Neural cell (in vitro differentiated cells): ENCODE results near the gene VIT.

ENCODE experiments used
- CTCF ChIP-seq: fragments of 450-650 bp; IDR thresholded peaks from 2 replicates; pipeline ENCODE4 v1.5.1; 2014; ENCODE audit warnings: antibody characterized with exemption, mild to moderate bottlenecking, moderate library complexity; ENCODE audit not compliant: poor library complexity, severe bottlenecking
- EP300 ChIP-seq: fragments of 450-650 bp; conservative IDR thresholded peaks from 2 replicates; pipeline ENCODE4 v1.6.1; 2014; ENCODE audit warnings: antibody characterized with exemption, mild to moderate bottlenecking, moderate library complexity; ENCODE audit not compliant: poor library complexity, severe bottlenecking
- EZH2 ChIP-seq: fragments of 200-600, 300-800 bp; shearing (Covaris generic), sonication (generic); IDR thresholded peaks from 2 replicates; pipeline ENCODE4 v1.6.1; 2014; ENCODE audit warnings: antibody characterized with exemption, low read length, borderline replicate concordance, mild to moderate bottlenecking; ENCODE audit not compliant: insufficient read depth, poor library complexity, severe bottlenecking
- MXI1 ChIP-seq: fragments of 450-650 bp; conservative IDR thresholded peaks from 2 replicates; pipeline ENCODE4 v1.6.1; 2014; ENCODE audit warnings: antibody characterized with exemption, mild to moderate bottlenecking; ENCODE audit not compliant: poor library complexity, severe bottlenecking
- POLR2AphosphoS5 ChIP-seq: IDR thresholded peaks from 2 replicates; pipeline ENCODE4 v1.6.1; 2012
- SMC3 ChIP-seq: fragments of 450-650 bp; conservative IDR thresholded peaks from 2 replicates; pipeline ENCODE4 v1.6.1; 2014; ENCODE audit warnings: antibody characterized with exemption, mild to moderate bottlenecking, moderate library complexity; ENCODE audit not compliant: poor library complexity
- TAF1 ChIP-seq: IDR thresholded peaks from 2 replicates; pipeline ENCODE4 v1.6.1; 2012; ENCODE audit warnings: low read depth

GRCh38 chr2:36693825-36694224 is 2.7 kb upstream of the VIT start:
- TF ChIP-seq POLR2AphosphoS5 (no peak), EP300 (no peak), CTCF (no peak), TAF1 (no peak), EZH2 (no peak), MXI1 (no peak), SMC3 (no peak)
